Activated CD8-positive, alpha-beta memory T cell treated with anti-CD3 and anti-CD28 coated beads, Interleukin-2, amount 50 U/mL, for 1 hour (primary cell): ENCODE data around the gene ACOXL.

Experiments used
- DNase-seq: peaks from one replicate; pipeline ENCODE4 v3.0.0-alpha.2; 2020; ENCODE audit errors: extremely low read depth

Gene ACOXL

DNA sequence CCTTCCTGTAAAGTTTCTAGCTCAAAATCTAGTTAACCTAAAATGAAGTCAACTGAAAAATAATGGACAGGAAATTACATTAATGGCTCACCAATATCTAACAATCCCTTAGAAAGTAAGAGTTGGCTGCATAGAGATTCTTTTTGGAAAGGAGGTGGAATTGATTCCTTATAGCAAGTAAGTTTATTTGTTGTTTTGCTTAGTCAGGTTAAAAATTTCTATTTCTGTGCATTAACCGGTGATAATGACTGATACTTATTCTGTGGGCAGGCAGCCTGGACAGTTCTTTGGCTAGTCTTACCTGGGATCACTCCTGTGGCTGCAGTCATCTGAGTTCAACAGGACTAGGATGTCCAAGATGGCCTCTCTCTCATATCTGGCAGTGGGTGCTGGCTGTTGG, 381.5 kb downstream of the ACOXL start:
- no peak for DNase-seq

- DNase-seq = no peak
These were observed 383.8 kb downstream of the ACOXL start for GRCh38 chr2:111116011-111116746.

DNA sequence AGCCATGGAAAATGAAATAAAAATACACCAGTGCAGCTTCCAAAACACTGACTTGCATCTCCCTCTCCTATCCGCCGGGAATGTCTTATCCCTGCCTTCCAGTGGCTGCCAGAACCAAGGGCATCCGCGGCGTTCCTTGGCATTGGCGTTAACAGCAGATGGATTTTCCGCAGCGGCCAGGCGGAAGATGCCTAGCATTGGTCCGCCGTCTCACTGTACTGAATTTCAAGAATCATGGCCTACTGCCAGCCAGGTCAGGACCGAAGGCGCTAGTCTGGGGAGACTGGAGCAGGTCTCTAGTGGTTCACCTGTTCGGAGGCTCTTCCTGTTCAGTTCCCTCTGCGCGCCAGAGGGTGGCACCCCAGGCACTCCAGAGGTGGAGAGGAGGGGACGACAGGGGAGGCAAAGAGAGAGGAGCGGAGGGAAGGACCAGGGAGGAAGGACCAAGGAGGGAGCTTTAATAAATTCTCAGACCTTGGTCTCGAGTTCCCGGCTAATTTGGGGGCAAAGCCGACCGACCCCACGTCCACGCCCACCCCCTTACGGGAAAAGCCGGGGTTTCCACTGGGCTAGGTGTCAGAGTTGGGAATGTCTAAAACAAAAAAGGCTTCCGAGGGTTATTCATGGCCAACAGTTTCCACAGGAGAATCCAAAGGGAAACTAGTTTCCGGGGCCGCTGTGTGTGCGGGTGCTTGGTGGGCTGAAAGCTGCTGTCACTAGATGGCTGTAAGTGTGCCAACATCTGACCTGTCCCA, 384.6 kb downstream of the ACOXL start:
- DNase-seq = no peak

DNA sequence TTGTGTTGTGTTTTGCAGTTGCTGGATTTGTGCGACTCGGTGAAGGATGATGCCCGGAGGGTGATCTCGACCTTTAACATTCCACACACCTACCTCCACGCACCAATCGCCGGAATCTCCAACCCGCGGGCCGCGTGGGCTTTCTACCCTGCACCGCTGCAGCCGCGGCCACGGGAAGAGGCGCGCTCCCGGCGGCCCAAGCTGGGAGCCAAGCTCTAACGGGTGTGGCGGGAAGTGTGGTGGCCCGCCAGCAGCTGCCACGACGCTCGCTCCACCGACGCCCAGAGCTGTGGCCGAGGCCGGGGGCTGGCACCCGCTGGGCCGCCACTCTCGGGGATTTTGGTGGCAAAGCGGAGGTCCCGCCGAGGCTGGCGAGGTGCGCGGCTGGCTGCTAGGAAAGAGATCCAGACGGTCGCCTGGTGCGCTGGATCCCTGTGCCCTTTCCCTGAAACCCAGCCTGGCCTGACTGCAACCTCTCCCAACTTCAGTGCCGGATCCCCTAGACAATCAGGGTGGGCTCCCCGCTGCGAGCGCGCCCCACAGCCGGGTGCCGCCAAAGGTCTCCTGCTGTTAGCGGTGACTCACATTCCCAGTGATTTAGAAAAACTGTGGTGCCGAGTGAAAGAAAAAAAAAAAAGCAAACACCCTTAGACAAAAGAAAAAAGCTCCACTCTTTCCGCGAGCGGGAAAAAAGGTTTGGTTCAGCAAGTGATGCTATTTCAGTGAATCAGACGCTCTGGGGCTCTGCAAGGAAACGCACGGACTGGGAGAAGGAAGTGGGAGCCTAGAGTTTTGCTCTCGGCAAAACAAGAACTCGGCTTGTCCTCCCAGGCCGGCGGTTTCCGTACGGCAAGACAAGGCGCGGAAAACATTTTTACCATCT, 385.5 kb downstream of the ACOXL start:
- DNase-seq = no peak

DNA sequence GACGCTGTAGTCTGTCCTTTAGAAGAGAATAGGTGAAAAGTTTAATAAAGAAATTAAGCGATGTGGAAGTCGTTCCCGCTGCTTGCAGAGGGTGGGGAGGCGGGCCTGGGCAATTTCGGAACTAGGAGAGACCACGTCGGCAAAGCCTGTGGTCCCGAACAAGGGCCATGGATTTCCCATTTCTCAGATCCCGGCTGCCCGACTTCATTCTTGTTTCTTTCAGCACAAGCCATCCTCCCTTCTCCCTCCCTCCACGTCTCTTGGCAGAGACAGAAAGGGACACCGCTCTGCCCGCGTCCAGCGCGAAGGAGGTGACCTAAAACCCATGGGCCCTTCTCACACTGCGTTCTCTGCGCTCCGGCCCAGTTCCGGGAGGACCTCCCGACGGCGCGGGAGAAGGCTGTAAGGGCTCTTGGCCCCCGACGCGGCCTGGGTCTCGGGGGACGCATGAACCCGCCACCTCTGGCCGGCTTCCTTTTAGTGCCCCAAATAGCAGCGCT, 386.2 kb downstream of the ACOXL start:
- DNase-seq = no peak

- DNase-seq = no peak
These were observed 386.8 kb downstream of the ACOXL start for GRCh38 chr2:111118981-111119821.

GRCh38 chr2:111119822-111120252, 387.5 kb downstream of the ACOXL start:
- no peak for DNase-seq

- DNase-seq = peak; percentile 52
These were observed 388.1 kb downstream of the ACOXL start, which contains the start of gene BCL2L11 for GRCh38 chr2:111120253-111121027. TSS of gene BCL2L11 (plus strand) at chr2:111120914. CDS start at chr2:111123746, 2,832 bp downstream.

DNA sequence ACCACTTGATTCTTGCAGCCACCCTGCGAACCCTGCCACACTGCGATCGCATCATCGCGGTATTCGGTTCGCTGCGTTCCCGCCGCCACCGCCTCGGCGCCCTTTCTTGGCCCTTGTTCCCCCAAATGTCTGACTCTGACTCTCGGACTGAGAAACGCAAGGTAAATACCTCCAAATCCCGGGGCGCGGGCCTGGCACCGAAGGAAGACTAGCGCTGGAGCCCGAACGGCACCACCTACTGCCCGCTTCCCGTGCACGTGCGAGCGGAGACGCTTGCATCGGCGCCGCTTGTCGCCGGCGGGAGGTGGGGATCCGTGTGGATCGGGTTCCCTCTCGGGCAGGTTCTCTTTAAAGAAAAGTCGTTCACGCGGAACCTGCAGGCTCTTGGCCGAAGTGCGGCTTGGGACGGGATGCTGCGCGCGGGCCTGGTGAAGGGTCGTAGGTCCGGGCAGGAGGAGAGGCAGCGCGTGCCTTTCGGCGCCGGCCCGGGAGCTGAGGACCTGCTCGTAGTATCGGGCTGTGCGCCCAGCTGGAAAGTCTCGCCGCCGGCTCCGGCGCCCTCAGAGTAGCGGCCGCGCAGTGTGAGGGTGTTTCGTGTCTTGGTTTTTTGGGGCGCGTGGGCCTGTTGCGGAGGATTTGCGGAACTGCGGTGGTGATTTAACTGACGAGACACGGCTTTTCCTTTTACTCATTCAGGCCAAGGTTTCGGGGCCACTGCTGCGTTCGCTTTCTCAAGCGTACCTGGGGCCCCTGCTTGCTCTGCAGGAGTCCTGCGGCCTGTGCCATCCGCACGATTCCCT, 388.9 kb downstream of the ACOXL start:
- DNase-seq = no peak

DNA sequence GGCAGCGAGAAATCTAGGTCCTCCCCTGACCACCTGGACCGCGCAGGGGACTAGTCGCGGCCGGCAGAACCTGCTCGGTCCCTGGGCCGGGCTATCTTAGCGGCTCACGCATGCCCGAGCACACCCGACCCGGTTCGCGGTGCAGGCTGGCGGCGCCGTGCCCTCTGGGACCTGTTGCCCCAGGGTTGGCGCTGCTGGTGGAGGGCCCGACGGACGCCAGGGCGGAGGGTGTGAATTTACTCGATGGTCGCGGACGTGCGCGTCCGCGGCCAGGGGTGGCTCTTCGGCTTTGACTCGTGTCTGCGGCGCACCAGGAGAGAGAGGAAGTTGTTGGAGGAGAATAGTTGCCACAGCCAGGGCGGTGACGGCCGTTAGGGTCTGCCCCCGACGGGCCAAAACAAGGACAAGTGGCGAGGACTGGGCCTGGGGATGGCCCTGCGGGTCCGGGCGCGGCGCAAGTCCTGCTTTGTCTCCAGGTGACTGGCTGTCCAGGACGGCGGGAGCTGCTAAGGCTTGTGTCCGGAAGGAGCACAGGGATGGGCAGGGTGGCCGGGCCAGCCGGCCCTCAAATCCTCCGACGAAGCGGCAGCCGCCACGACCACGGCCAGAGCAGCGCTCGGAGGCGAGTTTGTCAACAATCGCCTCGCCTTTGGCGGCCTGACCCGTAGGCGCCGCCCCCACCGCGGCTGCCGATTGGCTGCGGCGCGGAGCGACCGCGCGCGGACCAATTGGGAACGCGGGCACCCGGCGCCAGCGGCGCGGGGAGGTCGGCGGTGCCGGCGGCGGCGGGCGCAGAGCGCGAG, 389.7 kb downstream of the ACOXL start:
- DNase-seq = no peak

GRCh38 chr2:111122631-111123421, 390.5 kb downstream of the ACOXL start:
- no peak for DNase-seq

- no peak for DNase-seq
These were observed 391.4 kb downstream of the ACOXL start for GRCh38 chr2:111123751-111124150.

- DNase-seq = no peak
These were observed 394.2 kb downstream of the ACOXL start for GRCh38 chr2:111126581-111126980.

DNA sequence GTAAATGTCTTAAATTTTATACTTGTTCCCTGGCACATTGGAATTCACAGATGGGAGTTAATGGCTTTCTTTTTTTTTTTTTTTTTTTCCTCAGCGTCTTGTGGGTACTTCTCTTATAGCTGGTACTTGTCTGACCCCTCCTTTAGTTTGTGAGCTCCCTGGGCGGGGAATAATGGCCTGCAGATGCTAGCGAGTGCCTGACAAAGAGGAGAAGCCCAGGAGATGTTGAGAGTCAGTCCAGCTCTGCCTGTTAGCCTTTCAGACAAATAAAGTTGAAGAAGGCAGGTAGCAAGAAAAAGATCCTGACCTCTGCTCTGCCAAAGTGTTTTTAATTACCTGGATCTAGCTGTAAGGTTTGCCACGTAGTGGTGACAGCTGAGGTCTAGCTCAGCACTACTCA, 395.0 kb downstream of the ACOXL start:
- no peak for DNase-seq

DNA sequence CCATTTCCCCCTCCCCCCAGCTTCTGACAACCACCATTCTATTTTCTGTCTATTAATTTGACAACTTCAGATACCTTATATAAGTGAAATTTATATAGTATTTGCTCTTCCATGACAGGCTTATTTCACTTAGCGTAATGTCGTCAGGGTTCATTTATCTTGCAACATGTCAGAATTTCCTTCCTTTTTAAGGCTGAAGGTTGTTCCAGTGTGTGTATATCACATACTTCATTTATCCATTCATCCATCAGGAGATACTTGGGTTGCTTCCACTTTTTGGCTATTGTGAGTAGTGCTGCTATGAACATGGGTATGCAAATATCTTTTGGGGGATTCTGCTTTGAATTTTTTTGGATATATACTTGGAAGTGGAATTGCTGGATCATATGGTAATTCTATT, 395.7 kb downstream of the ACOXL start:
- DNase-seq = no peak

DNA sequence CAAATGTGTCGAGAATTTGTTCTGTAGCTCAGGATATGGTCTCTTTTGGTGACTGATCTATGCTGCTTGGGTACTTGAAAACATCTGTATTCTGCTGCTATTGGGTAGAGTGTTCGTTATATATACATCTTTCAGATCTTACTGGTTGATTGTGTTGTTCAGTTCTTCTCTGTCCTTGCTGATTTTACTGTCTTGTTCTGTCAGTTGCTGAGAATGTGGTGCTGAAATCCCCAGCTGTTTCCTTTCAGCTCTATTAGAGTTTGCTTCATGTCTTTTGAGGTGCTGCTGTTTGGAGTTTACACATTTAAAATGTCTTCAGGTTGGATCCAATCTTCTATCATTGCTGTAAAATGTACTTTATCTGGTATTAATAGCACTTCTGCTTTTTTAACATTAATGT, 401.2 kb downstream of the ACOXL start:
- no peak for DNase-seq

GRCh38 chr2:111134055-111134454, 401.7 kb downstream of the ACOXL start:
- DNase-seq = no peak
